ENCODE results near the gene KRTAP12-3. TPM values are rescaled to one million over a fixed set of nuclear protein-coding genes. Genes with fewer than 3 reads are reported as not detected.
"Not testable (repeated sequence)": the region's sequence is repeated elsewhere in the genome, so short reads cannot be mapped to it uniquely, and the experiment has no call there.

KRTAP12-3 gene
- total RNA-seq, 2 donors from 2014 or later = not detected

DNA sequence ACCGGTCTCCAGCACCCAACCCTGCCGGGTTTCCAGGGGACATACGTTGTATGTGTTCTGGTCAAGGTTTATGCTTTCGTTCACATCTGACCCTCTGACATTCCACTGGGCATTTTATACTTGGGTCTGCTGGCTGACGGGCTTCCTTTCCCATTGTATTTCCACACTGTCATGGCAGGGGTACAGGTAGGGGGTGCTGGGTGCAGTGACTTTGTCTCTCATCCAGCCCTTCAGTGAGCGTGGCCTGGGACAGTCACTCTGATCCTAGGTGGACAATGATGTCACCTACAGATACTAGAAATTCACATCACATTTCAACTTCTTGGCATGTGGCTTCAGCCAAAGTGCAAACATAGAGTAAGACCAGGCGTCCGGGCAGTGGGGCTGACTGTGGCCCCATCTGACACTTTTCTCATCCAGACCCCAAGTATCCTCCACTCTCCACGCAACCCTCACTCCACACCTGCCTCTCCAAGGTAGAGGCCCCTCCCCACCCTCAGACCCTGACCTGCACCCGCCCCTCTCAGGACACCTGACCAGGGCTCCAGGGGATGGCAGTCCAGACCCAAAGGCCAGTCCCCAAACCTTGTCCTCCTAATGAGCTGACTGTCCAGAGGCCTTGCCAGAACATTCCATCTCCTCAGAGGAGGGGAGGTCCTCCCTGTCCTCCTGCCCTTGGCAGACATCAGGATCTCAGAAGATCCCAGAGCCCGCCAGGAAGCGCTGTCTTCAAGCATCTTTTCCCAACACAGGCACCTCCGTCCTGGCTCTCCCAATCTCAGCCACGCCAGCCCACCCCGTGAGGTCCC lies 21.3 kb upstream of the KRTAP12-3 start:
- Mint-ChIP-seq H3K36me3 (ENCODE audit: low read depth) (peaks cover 2% of the 10 kb centered on the region), H3K4me3 (no peak overlapping the region), H3K27ac (no peak overlapping the region), H3K27me3 (no peaks in the 10 kb centered on the region), H3K4me1 (no peaks in the 10 kb centered on the region)
- H3K9me3 ChIP-seq (ENCODE audit: control insufficient read depth, low read length, poor library complexity, severe bottlenecking) = peaks cover 5% of the 10 kb centered on the region
- DNase-seq = no peak
- ATAC-seq = no peak

DNA sequence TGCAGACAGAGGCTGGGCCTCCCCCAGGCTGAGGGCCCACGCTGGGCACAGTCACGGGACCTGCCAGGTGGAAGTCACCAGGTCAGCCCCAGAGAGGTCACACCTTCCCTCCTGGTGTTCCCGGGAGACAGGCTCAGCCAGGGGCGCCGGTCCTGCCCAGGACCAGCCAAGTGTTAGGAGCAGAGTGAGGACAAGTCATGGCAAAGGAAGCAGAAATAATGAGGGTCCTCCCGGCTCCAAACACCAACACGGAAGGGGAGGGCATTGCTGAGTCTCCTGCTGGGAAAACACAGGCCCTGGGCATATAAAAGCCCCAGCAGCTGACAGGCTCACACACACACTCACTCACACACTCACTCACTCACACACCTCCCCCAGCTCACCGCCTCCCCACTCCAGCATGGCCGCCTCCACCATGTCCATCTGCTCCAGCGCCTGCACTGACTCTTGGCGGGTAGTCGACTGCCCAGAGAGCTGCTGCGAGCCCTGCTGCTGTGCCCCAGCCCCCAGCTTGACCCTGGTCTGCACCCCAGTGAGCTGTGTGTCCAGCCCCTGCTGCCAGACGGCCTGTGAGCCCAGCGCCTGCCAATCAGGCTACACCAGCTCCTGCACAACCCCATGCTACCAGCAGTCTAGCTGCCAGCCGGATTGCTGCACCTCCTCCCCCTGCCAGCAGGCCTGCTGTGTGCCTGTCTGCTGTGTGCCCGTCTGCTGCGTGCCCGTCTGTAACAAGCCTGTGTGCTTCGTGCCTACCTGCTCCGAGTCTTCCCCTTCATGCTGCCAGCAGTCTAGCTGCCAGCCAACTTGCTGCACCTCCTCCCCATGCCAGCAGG lies 20.5 kb upstream of the KRTAP12-3 start, which contains the start of gene KRTAP10-10:
Gene KRTAP10-10 (plus strand): TSS at position 339 of the 833 bp plus-strand sequence. CDS start 62 bp downstream, at position 401.
- Mint-ChIP-seq H3K4me1 (no peaks in the 10 kb centered on the region), H3K36me3 (ENCODE audit: low read depth) (peaks cover 4% of the 10 kb centered on the region), H3K27me3 (no peaks in the 10 kb centered on the region), H3K27ac (no peak within 1 kb of the TSS), H3K4me3 (no peak within 1 kb of the TSS)
- peaks cover under 1% of the 10 kb centered on the region for H3K9me3 ChIP-seq (ENCODE audit: control insufficient read depth, low read length, poor library complexity, severe bottlenecking)
- ATAC-seq = no peak
- no peak for DNase-seq

DNA sequence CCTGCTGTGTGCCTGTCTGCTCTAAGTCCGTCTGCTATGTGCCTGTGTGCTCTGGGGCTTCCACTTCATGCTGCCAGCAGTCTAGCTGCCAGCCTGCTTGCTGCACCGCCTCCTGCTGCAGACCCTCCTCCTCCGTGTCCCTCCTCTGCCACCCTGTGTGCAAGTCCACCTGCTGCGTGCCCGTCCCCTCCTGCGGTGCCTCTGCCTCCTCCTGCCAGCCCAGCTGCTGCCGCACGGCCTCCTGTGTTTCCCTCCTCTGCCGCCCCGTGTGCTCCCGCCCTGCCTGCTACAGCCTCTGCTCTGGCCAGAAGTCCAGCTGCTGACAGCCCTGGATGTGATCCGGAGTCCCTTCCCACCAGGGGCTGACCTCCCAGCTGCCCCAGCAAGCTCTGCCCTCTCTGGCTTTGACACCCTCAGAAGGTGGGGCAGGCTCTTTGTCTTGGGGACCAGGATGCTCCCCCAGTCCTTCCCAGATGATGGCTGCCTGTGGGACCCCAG lies 19.8 kb upstream of the KRTAP12-3 start:
- not testable (repeated sequence) for H3K27ac Mint-ChIP-seq; H3K9me3 ChIP-seq (ENCODE audit: control insufficient read depth, low read length, poor library complexity, severe bottlenecking); H3K4me1 Mint-ChIP-seq; H3K36me3 Mint-ChIP-seq (ENCODE audit: low read depth); H3K4me3 Mint-ChIP-seq; ATAC-seq; DNase-seq; H3K27me3 Mint-ChIP-seq

DNA sequence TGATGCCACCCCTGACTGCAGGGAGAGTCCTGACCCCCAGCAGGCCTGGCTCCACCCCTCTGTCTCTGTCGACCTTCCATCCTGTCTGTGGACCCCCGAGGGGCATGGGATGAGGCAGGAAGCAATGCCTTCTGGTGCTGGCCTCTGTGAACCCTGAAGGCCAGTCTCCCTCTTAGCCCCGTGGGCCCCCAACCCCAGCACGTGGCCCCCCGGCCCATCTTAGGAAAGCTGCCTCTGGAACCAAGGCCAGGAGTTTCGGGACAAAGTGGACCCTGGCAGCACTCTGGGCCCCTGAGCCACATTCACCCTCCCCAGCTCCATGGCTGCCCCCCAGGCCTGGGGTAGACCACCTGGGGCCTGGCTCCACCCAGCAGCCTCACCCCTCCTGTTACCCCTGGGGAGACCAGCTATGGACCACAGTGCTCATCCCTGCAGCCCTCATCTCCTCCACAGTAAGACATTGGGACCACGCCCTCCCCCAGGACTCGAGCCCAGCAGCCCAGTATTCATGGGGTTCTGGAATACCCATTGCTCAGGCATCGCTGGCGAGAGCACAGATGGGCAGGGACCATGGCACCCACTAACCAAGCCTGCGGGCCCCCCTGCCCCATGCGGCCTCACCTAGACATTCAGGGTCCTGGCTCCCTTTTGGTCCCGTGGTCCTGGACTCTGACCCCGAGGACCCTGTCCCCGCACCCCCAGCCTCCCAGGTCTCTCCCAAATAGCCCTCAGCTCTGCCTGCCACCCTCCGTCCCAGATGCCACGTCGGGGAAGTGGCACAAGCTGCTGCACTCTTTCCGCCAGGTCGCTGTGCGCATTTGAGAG lies 19.0 kb upstream of the KRTAP12-3 start:
- H3K36me3 Mint-ChIP-seq (ENCODE audit: low read depth); ATAC-seq; H3K27ac Mint-ChIP-seq; H3K4me3 Mint-ChIP-seq; H3K27me3 Mint-ChIP-seq; H3K9me3 ChIP-seq (ENCODE audit: control insufficient read depth, low read length, poor library complexity, severe bottlenecking); H3K4me1 Mint-ChIP-seq; DNase-seq: not testable (repeated sequence)

DNA sequence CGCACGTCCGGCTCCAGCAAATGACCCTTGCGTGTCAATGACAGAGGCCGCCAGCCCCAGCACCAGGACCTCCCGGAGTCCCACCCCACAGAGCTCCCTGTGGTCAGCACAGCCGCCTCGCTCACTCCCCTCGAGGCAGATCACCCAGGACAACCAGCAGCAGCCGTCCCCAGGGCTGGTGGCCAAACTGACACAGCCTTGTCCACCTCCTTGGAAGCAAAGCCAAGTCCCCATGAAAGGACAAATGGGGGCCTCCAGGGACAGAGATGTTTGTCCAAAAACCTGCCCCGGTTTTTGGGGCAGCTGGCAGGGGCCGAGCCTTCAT lies 18.4 kb upstream of the KRTAP12-3 start:
- no peak overlapping the region for H3K4me3 Mint-ChIP-seq
- H3K4me1 Mint-ChIP-seq = no peaks in the 10 kb centered on the region
- ATAC-seq (no peak), DNase-seq (no peak)
- peaks cover 4% of the 10 kb centered on the region for H3K36me3 Mint-ChIP-seq (ENCODE audit: low read depth)
- H3K27ac Mint-ChIP-seq = no peak overlapping the region
- H3K9me3 ChIP-seq (ENCODE audit: control insufficient read depth, low read length, poor library complexity, severe bottlenecking) = peaks cover 1% of the 10 kb centered on the region
- no peaks in the 10 kb centered on the region for H3K27me3 Mint-ChIP-seq

DNA sequence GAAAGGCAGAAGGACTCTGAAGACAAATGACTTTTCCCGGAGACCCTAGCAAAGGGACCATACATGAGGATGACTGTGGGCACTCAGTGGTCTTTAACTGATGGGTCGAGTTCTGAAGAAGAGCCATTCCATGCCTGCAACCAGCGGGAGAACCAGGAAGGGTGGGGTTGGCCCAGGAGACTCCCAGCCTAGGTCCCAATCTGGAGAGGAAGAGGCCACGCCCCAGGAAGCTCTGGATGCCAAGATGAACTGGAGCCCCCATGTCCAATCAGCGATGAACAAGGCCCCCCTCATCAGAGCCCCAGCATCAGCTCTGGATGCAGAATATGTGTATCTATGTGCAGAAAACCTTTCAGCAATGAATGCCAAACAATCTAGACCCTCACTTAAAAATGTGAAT lies 17.0 kb upstream of the KRTAP12-3 start:
- H3K4me3 Mint-ChIP-seq = no peak overlapping the region
- H3K27me3 Mint-ChIP-seq = no peaks in the 10 kb centered on the region
- H3K27ac Mint-ChIP-seq = no peak overlapping the region
- H3K9me3 ChIP-seq (ENCODE audit: control insufficient read depth, low read length, poor library complexity, severe bottlenecking) = peaks cover 10% of the 10 kb centered on the region
- ATAC-seq = no peak
- H3K36me3 Mint-ChIP-seq (ENCODE audit: low read depth) = peaks cover 4% of the 10 kb centered on the region
- no peaks in the 10 kb centered on the region for H3K4me1 Mint-ChIP-seq
- DNase-seq = no peak

DNA sequence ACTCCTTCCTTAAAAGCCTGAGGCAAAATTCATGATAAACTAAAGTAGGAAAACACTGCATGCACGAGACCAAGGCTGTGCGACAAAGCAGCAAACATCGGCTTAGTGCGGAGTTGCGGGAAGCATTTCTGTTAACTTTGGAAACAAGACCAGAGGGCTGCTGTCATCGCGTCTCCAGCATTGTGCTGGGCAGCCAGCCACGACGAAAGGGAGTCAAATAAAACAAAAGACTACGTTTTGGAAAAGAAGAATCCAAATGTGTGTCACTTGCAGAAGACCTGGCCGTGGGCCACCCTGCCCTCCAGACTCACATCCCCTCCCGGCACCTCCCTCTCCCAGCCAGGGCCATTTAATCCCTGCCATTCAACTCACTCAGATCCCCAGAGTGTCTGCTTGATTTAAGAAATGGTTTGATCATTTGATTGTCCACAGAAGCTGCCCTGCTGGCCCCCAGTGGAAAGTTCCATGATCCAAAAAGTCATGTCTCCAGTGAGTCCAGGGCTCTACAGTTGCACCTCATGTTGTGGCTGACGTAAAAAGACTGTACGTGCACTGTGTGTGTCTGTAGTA lies 13.9 kb upstream of the KRTAP12-3 start:
- H3K27me3 Mint-ChIP-seq = no peaks in the 10 kb centered on the region
- ATAC-seq = no peak

DNA sequence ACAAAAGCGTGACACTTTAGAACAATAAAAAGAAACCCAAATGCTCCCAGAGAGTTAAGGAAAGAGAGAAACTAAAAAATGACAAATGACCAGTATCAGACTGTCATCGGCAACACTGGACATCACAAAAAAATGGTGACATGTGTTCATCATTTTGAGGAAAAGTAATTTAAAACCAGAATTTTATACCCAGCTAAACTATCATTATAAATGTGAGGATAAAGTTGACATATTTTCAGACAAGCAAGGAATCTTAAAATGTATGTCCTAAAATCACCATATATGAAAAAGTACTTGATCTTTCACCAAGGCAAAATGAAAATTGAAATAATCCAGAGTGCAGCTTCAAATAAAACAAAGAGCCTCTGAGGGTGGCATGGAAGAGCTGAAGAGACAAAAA lies 12.9 kb upstream of the KRTAP12-3 start:
- H3K27ac Mint-ChIP-seq = no peak overlapping the region
- H3K27me3 Mint-ChIP-seq = no peaks in the 10 kb centered on the region
- H3K4me1 Mint-ChIP-seq = no peaks in the 10 kb centered on the region
- peaks cover 10% of the 10 kb centered on the region for H3K9me3 ChIP-seq (ENCODE audit: control insufficient read depth, low read length, poor library complexity, severe bottlenecking)
- no peak for ATAC-seq
- no peak for DNase-seq
- no peak overlapping the region for H3K4me3 Mint-ChIP-seq
- H3K36me3 Mint-ChIP-seq (ENCODE audit: low read depth) = peaks cover 4% of the 10 kb centered on the region

More for the DNA sequence above, 13.9 kb upstream of the KRTAP12-3 start:
- Mint-ChIP-seq H3K27ac (no peak overlapping the region), H3K4me3 (no peak overlapping the region), H3K36me3 (ENCODE audit: low read depth) (peaks cover 4% of the 10 kb centered on the region), H3K4me1 (no peaks in the 10 kb centered on the region)
- H3K9me3 ChIP-seq (ENCODE audit: control insufficient read depth, low read length, poor library complexity, severe bottlenecking) = peaks cover 10% of the 10 kb centered on the region
- DNase-seq = no peak

DNA sequence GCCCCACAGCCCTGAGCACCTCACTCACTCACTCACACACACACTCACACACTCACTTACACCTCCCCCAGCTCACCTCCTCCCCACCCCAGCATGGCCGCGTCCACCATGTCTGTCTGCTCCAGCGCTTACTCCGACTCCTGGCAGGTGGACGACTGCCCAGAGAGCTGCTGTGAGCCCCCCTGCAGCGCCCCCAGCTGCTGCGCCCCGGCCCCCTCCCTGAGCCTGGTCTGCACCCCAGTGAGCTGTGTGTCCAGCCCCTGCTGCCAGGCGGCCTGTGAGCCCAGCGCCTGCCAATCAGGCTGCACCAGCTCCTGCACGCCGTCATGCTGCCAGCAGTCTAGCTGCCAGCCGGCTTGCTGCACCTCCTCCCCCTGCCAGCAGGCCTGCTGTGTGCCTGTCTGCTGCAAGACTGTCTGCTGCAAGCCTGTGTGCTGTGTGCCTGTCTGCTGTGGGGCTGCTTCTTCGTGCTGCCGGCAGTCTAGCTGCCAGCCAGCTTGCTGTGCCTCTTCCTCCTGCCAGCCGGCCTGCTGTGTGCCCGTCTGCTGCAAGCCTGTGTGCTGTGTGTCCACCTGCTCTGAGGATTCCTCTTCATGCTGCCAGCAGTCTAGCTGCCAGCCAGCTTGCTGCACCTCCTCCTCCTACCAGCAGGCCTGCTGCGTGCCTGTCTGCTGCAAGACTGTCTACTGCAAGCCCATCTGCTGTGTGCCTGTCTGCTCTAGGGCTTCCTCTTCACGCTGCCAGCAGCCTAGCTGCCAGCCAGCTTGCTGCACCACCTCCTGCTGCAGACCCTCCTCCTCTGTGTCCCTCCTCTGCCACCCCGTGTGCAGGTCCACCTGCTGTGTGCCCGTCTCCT lies 11.1 kb upstream of the KRTAP12-3 start, which contains the start of gene KRTAP10-11:
Gene KRTAP10-11 (plus strand): TSS at position 49 of the 856 bp plus-strand sequence. CDS start 45 bp downstream, at position 94.
- ATAC-seq = not testable (repeated sequence)

DNA sequence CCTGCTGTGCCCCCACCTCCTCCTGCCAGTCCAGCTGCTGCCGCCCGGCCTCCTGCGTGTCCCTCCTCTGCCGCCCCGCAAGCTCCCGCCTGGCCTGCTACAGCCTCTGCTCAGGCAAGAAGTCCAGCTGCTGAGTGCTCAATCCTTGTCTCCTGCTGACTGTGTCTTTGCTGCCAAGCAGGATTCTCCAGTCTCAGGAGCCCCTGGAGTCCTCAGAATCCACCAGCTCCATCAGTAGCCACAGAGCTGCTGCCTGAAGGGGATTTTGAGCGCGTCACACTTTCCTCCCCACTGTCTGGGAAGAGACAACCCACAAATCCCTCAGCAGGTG lies 10.5 kb upstream of the KRTAP12-3 start:
- no peak overlapping the region for H3K27ac Mint-ChIP-seq
- peaks cover 10% of the 10 kb centered on the region for H3K9me3 ChIP-seq (ENCODE audit: control insufficient read depth, low read length, poor library complexity, severe bottlenecking)
- DNase-seq (no peak), ATAC-seq (no peak)
- no peak overlapping the region for H3K4me3 Mint-ChIP-seq
- no peaks in the 10 kb centered on the region for H3K36me3 Mint-ChIP-seq (ENCODE audit: low read depth)
- no peaks in the 10 kb centered on the region for H3K4me1 Mint-ChIP-seq
- H3K27me3 Mint-ChIP-seq = no peaks in the 10 kb centered on the region

More for the DNA sequence above, 11.1 kb upstream of the KRTAP12-3 start, which contains the start of gene KRTAP10-11:
- H3K4me3 Mint-ChIP-seq; H3K36me3 Mint-ChIP-seq (ENCODE audit: low read depth); H3K27me3 Mint-ChIP-seq; DNase-seq; H3K4me1 Mint-ChIP-seq; H3K9me3 ChIP-seq (ENCODE audit: control insufficient read depth, low read length, poor library complexity, severe bottlenecking); H3K27ac Mint-ChIP-seq: not testable (repeated sequence)

DNA sequence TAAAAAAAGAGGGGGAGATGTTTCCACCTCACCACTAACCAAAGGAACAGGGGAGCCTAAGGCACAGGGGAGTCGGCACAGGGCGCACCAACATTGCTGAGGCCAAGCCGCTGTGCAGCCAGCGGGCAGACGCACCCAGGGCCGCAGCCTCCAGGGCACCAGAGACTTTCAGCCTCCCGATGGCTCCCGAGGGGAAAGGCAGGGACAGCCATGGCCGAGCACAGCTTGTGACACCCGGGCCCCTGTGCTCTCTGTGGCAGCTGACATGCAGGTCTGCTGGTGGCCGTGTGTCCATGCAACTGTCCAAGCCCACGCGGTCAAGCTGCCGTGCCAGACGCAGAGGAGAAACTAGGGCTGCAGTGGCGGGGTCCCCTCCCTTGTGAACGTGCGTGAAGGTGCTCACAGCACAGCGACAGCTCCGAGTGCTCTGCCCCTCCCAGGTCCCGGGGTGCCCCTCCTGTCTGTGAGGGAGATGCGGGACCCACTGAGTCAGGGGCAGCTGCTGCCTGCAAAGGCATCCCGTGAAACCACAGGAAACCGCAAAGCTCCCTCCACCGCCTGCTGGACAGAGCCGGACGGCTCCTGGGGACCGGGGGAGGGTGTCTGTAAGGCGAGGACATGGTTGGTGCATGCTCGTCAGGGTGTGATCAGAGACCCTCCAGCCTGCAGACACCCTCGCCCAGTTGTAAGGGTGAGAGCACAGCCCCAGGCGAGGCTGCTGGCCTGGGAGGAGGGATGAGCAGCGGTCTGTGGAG lies 9.0 kb upstream of the KRTAP12-3 start:
- no peak overlapping the region for H3K27ac Mint-ChIP-seq
- peaks cover 10% of the 10 kb centered on the region for H3K9me3 ChIP-seq (ENCODE audit: control insufficient read depth, low read length, poor library complexity, severe bottlenecking)
- DNase-seq (no peak), ATAC-seq (no peak)
- H3K4me1 Mint-ChIP-seq = peaks cover 4% of the 10 kb centered on the region
- H3K4me3 Mint-ChIP-seq = no peak overlapping the region
- no peaks in the 10 kb centered on the region for H3K36me3 Mint-ChIP-seq (ENCODE audit: low read depth)
- no peaks in the 10 kb centered on the region for H3K27me3 Mint-ChIP-seq
